Vagina (tissue), 2 donors: ENCODE data around the gene STK40. TPM values are rescaled to one million over a fixed set of nuclear protein-coding genes. Genes with fewer than 3 reads are reported as not detected.

ENCODE experiments used
- DNase-seq, 2 donors: peaks; one replicate each; pipeline ENCODE4 v3.0.0-alpha.2; 2017; ENCODE audit errors: extremely low spot score in 2 of 2
- H3K27ac ChIP-seq: fragments of 200-600 bp; sonication (generic); one replicate; pipeline ENCODE4 v1.5.1; 2019
- H3K27me3 ChIP-seq: fragments of 200-600 bp; sonication (generic); one replicate; pipeline ENCODE4 v1.5.1; 2019
- H3K36me3 ChIP-seq, 2 donors: fragments of 200-600 bp; sonication (generic); one replicate each; pipeline ENCODE4 v1.5.1; 2017 to 2019
- H3K4me1 ChIP-seq: fragments of 200-600 bp; sonication (generic); one replicate; pipeline ENCODE4 v1.5.1; 2019
- H3K4me3 ChIP-seq, 2 donors: fragments of 200-600 bp; sonication (generic); 1 replicate in 1 of 2; 2 replicates in 1 of 2; pipeline ENCODE4 v1.5.1; 2016 to 2019
- H3K9me3 ChIP-seq: fragments of 200-600 bp; sonication (generic); one replicate; pipeline ENCODE4 v1.5.1; 2019
- CTCF ChIP-seq, 3 experiments: fragments of 450-650 bp in 2 of 3; fragments of 200-600 bp in 1 of 3; sonication (generic) in 1 of 3; IDR thresholded peaks; one replicate each; pipeline ENCODE4 v1.5.1; 2017 to 2019; ENCODE audit warnings: antibody characterized with exemption in 3 of 3, mild to moderate bottlenecking in 2 of 3, moderate library complexity in 2 of 3
- POLR2A ChIP-seq, 2 donors: fragments of 450-650 bp; IDR thresholded peaks; one replicate each; pipeline ENCODE4 v1.6.1; 2017; ENCODE audit warnings: antibody characterized with exemption in 2 of 2, mild to moderate bottlenecking in 2 of 2, moderate library complexity in 2 of 2
- POLR2AphosphoS5 ChIP-seq, 2 donors: sonication (generic); formaldehyde crosslinking; IDR thresholded peaks; one replicate each; pipeline ENCODE4 v1.9.0; 2017; ENCODE audit warnings: antibody characterized with exemption in 2 of 2, mild to moderate bottlenecking in 2 of 2, low read depth in 1 of 2; ENCODE audit not compliant: insufficient read depth in 1 of 2
- intact Hi-C: fragments of 100-400 bp; cut with DNase I; formaldehyde crosslinking; loops from one replicate; pipeline ENCODE4 v1.15.1; 2023
- total RNA-seq: library from RNA; depleted of rRNA; stranded (reverse); fragments of >200 nt; gene quantifications from one replicate; pipeline ENCODE4 v1.2.3, GENCODE V29; 2016

Gene STK40
- total RNA-seq, 1 donor from 2014 or later: 35.4 TPM

- no peak for DNase-seq
- Histone ChIP-seq H3K4me3 (no peak overlapping the region), H3K27me3 (no peaks in the 10 kb centered on the region), H3K36me3 (peaks cover 0 to 7% of the 10 kb centered on the region in 2 donors), H3K9me3 (no peaks in the 10 kb centered on the region), H3K27ac (no peak overlapping the region), H3K4me1 (peaks cover 6% of the 10 kb centered on the region)
- TF ChIP-seq POLR2A (IDR thresholded peaks at IDR 0.05) (no peak), CTCF (IDR thresholded peaks at IDR 0.05) (no peak), POLR2AphosphoS5 (IDR thresholded peaks at IDR 0.05; ENCODE audit: insufficient read depth in 1 of 2, low read depth in 1 of 2) (no peak)
- intact Hi-C loops: loop anchor here (5.0 kb wide), 2 partner anchors 79 to 319 kb away; no protein-coding TSS in a partner anchor
Observed at GRCh38 chr1:36421649-36422048, 35.9 kb upstream of the STK40 start.

GRCh38 chr1:36420836-36421317 lies 35.2 kb upstream of the STK40 start:
- Histone ChIP-seq H3K4me3 (no peak overlapping the region), H3K4me1 (peaks cover 6% of the 10 kb centered on the region), H3K27me3 (no peaks in the 10 kb centered on the region), H3K9me3 (no peaks in the 10 kb centered on the region), H3K36me3 (peaks cover 0 to 7% of the 10 kb centered on the region in 2 donors), H3K27ac (peak overlapping the region; percentile 69)
- DNase-seq: no peak
- TF ChIP-seq POLR2A (IDR thresholded peaks at IDR 0.05): no peak
- TF ChIP-seq CTCF (IDR thresholded peaks at IDR 0.05): peak; percentile 83 to 94 (median 88)
- TF ChIP-seq POLR2AphosphoS5 (IDR thresholded peaks at IDR 0.05; ENCODE audit: insufficient read depth in 1 of 2, low read depth in 1 of 2): peak in 1 of 2 donors; percentile 50
- intact Hi-C loops: loop anchor here (5.0 kb wide), 2 partner anchors 79 to 319 kb away; no protein-coding TSS in a partner anchor

- Histone ChIP-seq H3K27me3 (no peaks in the 10 kb centered on the region), H3K4me3 (no peak overlapping the region), H3K36me3 (peaks cover 0 to 7% of the 10 kb centered on the region in 2 donors), H3K4me1 (peaks cover 6% of the 10 kb centered on the region), H3K9me3 (no peaks in the 10 kb centered on the region), H3K27ac (peak overlapping the region; percentile 69)
- TF ChIP-seq CTCF (IDR thresholded peaks at IDR 0.05): no peak
- TF ChIP-seq POLR2A (IDR thresholded peaks at IDR 0.05): no peak
- TF ChIP-seq POLR2AphosphoS5 (IDR thresholded peaks at IDR 0.05; ENCODE audit: insufficient read depth in 1 of 2, low read depth in 1 of 2): no peak
- DNase-seq: no peak
- intact Hi-C loops: loop anchor here (5.0 kb wide), 2 partner anchors 78 to 318 kb away; no protein-coding TSS in a partner anchor
Observed at GRCh38 chr1:36420409-36420808, 34.7 kb upstream of the STK40 start.

- Histone ChIP-seq H3K27me3 (no peaks in the 10 kb centered on the region), H3K27ac (no peak overlapping the region)
- intact Hi-C loops: no loop called here
Observed at GRCh38 chr1:36419569-36419968, 33.8 kb upstream of the STK40 start.

More at GRCh38 chr1:36419569-36419968, 33.8 kb upstream of the STK40 start:
- H3K9me3 ChIP-seq: no peaks in the 10 kb centered on the region
- DNase-seq: no peak
- TF ChIP-seq POLR2A (IDR thresholded peaks at IDR 0.05) (no peak), POLR2AphosphoS5 (IDR thresholded peaks at IDR 0.05; ENCODE audit: insufficient read depth in 1 of 2, low read depth in 1 of 2) (no peak), CTCF (IDR thresholded peaks at IDR 0.05) (no peak)
- H3K4me1 ChIP-seq: peaks cover 6% of the 10 kb centered on the region
- H3K4me3 ChIP-seq: no peak overlapping the region
- peaks cover 0 to 7% of the 10 kb centered on the region in 2 donors for H3K36me3 ChIP-seq
